Natural killer cell (primary cell): Measurements from ENCODE around the gene NFKB2. TPM values are rescaled to one million over a fixed set of nuclear protein-coding genes. Genes with fewer than 3 reads are reported as not detected.

Experiments
- ATAC-seq, 3 donors: fragments of 150-1000 bp in 2 of 3; fragments of 200-7000 bp in 1 of 3; cut with Tn5 transposase; 1 replicate in 1 of 3; 2 replicates in 2 of 3; pipeline ENCODE4 v1.10.0; 2021; ENCODE audit warnings: mild to moderate bottlenecking in 2 of 3, moderate library complexity in 2 of 3
- DNase-seq, 2 donors: peaks; one replicate each; pipeline versions ENCODE4 v3.0.0 to v3.0.0-alpha.2; 2013 to 2021; ENCODE audit warnings: mixed read lengths in 1 of 2
- H3K27ac ChIP-seq: one replicate; pipeline ENCODE4 v1.5.1; 2013; ENCODE audit warnings: mild to moderate bottlenecking, low read length
- H3K27me3 ChIP-seq: one replicate; pipeline ENCODE4 v1.6.1; 2013; ENCODE audit warnings: low read length; ENCODE audit not compliant: control insufficient read depth, insufficient read depth
- H3K36me3 ChIP-seq: one replicate; pipeline ENCODE4 v1.6.1; 2013; ENCODE audit warnings: low read length; ENCODE audit not compliant: control insufficient read depth, insufficient read depth
- H3K4me1 ChIP-seq: one replicate; pipeline ENCODE4 v1.6.1; 2013; ENCODE audit warnings: low read length; ENCODE audit not compliant: control insufficient read depth, insufficient read depth
- H3K4me3 ChIP-seq: one replicate; pipeline ENCODE4 v1.5.1; 2013; ENCODE audit warnings: low read length
- H3K9me3 ChIP-seq: one replicate; pipeline ENCODE4 v1.6.1; 2013; ENCODE audit warnings: low read length; ENCODE audit not compliant: control insufficient read depth, insufficient read depth
- H3K27ac Mint-ChIP-seq, 2 donors: one replicate each; pipeline ENCODE4 v1.8.0; 2022; ENCODE audit warnings: mild to moderate bottlenecking in 2 of 2, mixed read lengths in 2 of 2, moderate library complexity in 1 of 2
- H3K27me3 Mint-ChIP-seq, 2 donors: one replicate each; pipeline ENCODE4 v1.8.0; 2022; ENCODE audit warnings: low read depth in 2 of 2, mixed read lengths in 2 of 2
- H3K36me3 Mint-ChIP-seq: one replicate; pipeline ENCODE4 v1.8.0; 2022; ENCODE audit warnings: mixed read lengths
- H3K4me1 Mint-ChIP-seq, 2 donors: one replicate each; pipeline ENCODE4 v1.8.0; 2022; ENCODE audit warnings: mixed read lengths in 2 of 2
- H3K4me3 Mint-ChIP-seq: one replicate; pipeline ENCODE4 v1.8.0; 2022; ENCODE audit warnings: mild to moderate bottlenecking, moderate library complexity, mixed read lengths
- H3K9me3 Mint-ChIP-seq, 2 donors: one replicate each; pipeline ENCODE4 v1.8.0; 2022; ENCODE audit warnings: mixed read lengths in 2 of 2
- WGBS: methylation state at CpG from one replicate; pipeline ENCODE4 v1.1.7; 2013; ENCODE audit warnings: missing lambda C conversion rate; ENCODE audit not compliant: insufficient coverage; 5-methylcytosine and 5-hydroxymethylcytosine counted together
- intact Hi-C: fragments of 100-400 bp; cut with micrococcal nuclease; formaldehyde crosslinking; loops from one replicate; pipeline ENCODE4 v1.14.2; 2022
- total RNA-seq, 4 donors: library from RNA; stranded (reverse); fragments of 120-200 nt in 1 of 4; gene quantifications; one replicate each; pipeline versions ENCODE4 v1.2.3 to v1.2.4, GENCODE V29; 2013 to 2022
- TF ChIP-seq, protein P1 (sequence below): fragments of 200-600 bp; IDR thresholded peaks from one replicate; pipeline ENCODE4 v1.8.0; 2022; ENCODE audit warnings: antibody characterized with exemption

The NFKB2 gene
- total RNA-seq, 3 donors from 2014 or later (not counting 1 experiment from before 2014, with no cell fraction given), result 201 to 264 (median 246) TPM

DNA sequence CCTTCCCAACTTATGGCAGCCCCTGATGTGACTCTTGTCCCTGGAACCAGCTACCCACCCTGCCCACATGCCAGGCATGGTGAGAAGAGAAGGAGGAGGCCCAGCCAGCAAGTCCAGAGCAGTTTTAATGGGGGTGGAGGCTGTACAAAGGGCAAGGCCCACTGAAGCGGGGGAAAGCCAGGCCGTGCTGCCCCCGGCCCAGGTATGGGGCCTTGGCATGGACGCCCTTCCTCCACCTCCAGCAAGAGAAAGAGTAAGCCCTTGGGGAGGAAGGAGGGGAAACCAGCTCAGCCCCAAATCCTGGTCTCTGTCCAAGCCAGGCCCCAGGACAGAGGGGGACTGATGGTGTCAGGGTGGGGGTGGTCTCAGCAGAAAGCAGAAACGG is 7.0 kb downstream of the NFKB2 start:
- peaks cover 33% of the 10 kb centered on the region for H3K36me3 ChIP-seq
- no peak overlapping the region for H3K27ac ChIP-seq
- DNase-seq (peak in 1 of 2 donors; percentile 20), ATAC-seq (no peak)
- intact Hi-C loops, result no loop called here
- no peak overlapping the region for H3K4me3 ChIP-seq
- no peaks in the 10 kb centered on the region for H3K36me3 Mint-ChIP-seq
- no peaks in the 10 kb centered on the region for H3K9me3 Mint-ChIP-seq
- peak overlapping the region; percentile 40 for H3K4me3 Mint-ChIP-seq
- TF ChIP-seq, protein P1, sequence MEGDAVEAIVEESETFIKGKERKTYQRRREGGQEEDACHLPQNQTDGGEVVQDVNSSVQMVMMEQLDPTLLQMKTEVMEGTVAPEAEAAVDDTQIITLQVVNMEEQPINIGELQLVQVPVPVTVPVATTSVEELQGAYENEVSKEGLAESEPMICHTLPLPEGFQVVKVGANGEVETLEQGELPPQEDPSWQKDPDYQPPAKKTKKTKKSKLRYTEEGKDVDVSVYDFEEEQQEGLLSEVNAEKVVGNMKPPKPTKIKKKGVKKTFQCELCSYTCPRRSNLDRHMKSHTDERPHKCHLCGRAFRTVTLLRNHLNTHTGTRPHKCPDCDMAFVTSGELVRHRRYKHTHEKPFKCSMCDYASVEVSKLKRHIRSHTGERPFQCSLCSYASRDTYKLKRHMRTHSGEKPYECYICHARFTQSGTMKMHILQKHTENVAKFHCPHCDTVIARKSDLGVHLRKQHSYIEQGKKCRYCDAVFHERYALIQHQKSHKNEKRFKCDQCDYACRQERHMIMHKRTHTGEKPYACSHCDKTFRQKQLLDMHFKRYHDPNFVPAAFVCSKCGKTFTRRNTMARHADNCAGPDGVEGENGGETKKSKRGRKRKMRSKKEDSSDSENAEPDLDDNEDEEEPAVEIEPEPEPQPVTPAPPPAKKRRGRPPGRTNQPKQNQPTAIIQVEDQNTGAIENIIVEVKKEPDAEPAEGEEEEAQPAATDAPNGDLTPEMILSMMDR, result no peak
- 100% methylated on average over 2 of the region's 5 CpGs for WGBS
- peaks cover 0 to under 1% of the 10 kb centered on the region in 2 donors for H3K27me3 Mint-ChIP-seq
- H3K4me1 ChIP-seq, result peaks cover 20% of the 10 kb centered on the region
- H3K9me3 ChIP-seq, result no peaks in the 10 kb centered on the region
- peaks cover 7 to 17% of the 10 kb centered on the region in 2 donors for H3K4me1 Mint-ChIP-seq
- peak overlapping the region; percentile 48 to 75 for H3K27ac Mint-ChIP-seq
- no peaks in the 10 kb centered on the region for H3K27me3 ChIP-seq

DNA sequence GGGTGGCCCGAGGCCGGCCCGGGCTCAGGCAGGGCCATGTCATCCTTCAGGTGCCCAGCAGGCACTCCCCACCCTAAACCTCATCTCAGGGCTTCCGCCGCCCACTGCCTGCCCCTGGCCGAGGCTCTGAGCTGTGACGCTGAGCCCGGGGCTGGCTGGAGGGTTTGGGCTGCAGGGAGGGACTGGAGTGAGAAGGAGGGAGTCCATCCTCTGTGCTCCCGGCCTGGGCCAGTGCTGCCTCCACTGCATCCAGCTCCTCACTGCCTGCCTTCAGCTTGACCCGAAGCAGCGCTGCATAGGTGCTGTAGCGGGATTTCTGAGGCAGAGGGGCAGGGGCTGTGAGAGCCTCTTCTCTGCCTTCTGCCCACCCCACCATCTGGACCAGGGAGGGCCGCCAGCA is 7.6 kb downstream of the NFKB2 start:
- Histone ChIP-seq H3K4me3 (no peak overlapping the region), H3K27me3 (peaks cover 5% of the 10 kb centered on the region), H3K9me3 (no peaks in the 10 kb centered on the region), H3K36me3 (peaks cover 27% of the 10 kb centered on the region), H3K27ac (no peak overlapping the region), H3K4me1 (peaks cover 20% of the 10 kb centered on the region)
- WGBS, result 92% methylated on average over 12 of the region's 13 CpGs
- Mint-ChIP-seq H3K9me3 (no peaks in the 10 kb centered on the region), H3K27me3 (peaks cover 5 to 6% of the 10 kb centered on the region in 2 donors), H3K27ac (peak overlapping the region in 1 of 2 donors; percentile 69), H3K4me3 (no peak overlapping the region), H3K36me3 (no peaks in the 10 kb centered on the region), H3K4me1 (peaks cover 5 to 15% of the 10 kb centered on the region in 2 donors)
- intact Hi-C loops, result no loop called here
- DNase-seq, result peak in 1 of 2 donors; percentile 34
- no peak for ATAC-seq
- TF ChIP-seq, protein P1, result no peak

DNA sequence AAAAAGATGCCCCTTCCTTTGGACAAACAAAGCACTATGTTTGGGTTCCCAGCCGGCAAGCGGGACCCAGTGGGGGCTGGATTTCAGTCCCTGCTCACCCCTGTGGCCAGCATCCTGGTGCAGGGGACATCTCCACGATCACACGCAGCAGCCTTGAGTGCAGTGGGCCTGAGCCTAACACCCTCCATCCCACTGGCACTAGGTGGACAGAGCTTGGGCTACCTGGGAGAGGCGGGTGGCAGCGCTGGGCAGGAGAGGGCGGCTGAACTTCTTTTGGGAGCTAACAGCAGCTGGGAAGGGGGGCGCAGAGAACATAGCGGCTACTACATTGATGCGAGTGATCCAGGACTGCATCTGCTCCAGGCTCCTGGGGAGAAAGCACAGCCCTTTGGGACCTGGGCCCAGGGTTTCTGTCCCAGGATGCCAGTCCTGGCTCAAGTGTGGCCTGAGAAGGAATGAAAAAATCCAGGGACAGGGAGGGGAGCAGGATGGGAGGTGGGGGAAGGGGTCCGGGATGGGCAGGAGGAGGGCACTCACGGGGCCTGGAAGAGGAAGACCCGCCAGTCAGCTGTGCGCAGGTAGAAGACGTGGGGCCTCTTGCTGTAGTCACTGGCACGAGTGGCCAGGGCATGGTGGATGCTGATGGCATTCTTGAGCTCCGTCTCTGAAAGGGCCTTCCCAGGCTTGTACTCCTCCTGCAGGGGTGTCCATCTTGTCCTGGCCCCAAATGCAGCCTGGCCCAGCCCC is 9.0 kb downstream of the NFKB2 start:
- no peak overlapping the region for H3K4me3 Mint-ChIP-seq
- intact Hi-C loops, result no loop called here
- WGBS, result 96% methylated on average over 17 of the region's 17 CpGs

More for the DNA sequence above, 9.0 kb downstream of the NFKB2 start:
- Mint-ChIP-seq H3K9me3 (no peaks in the 10 kb centered on the region), H3K36me3 (no peaks in the 10 kb centered on the region), H3K4me1 (peaks cover 2 to 14% of the 10 kb centered on the region in 2 donors), H3K27ac (peak overlapping the region in 1 of 2 donors; percentile 69), H3K27me3 (peaks cover 13 to 14% of the 10 kb centered on the region in 2 donors)
- peak in 1 of 2 donors; percentile 29 for DNase-seq
- ATAC-seq, result no peak
- TF ChIP-seq, protein P1, result no peak
- Histone ChIP-seq H3K4me1 (peaks cover 17% of the 10 kb centered on the region), H3K4me3 (no peak overlapping the region), H3K36me3 (peaks cover 22% of the 10 kb centered on the region), H3K9me3 (no peaks in the 10 kb centered on the region), H3K27me3 (peaks cover 9% of the 10 kb centered on the region), H3K27ac (no peak overlapping the region)
